Dermis microvascular lymphatic vessel endothelial cell (primary cell): ENCODE data around the gene GABRB2. TPM values are rescaled to one million over a fixed set of nuclear protein-coding genes. Genes with fewer than 3 reads are reported as not detected.

Experiments used
- DNase-seq, 2 donors: peaks; one replicate each; pipeline versions ENCODE4 v3.0.0 to v3.0.0-alpha.2; 2010; ENCODE audit warnings: low read depth in 2 of 2
- total RNA-seq: library from RNA; depleted of rRNA; stranded (reverse); fragments of >200 nt; gene quantifications from 2 replicates; pipeline ENCODE4 v1.2.1, GENCODE V29; 2014

Gene GABRB2
- total RNA-seq, 1 donor from 2014 or later, result not detected

DNA sequence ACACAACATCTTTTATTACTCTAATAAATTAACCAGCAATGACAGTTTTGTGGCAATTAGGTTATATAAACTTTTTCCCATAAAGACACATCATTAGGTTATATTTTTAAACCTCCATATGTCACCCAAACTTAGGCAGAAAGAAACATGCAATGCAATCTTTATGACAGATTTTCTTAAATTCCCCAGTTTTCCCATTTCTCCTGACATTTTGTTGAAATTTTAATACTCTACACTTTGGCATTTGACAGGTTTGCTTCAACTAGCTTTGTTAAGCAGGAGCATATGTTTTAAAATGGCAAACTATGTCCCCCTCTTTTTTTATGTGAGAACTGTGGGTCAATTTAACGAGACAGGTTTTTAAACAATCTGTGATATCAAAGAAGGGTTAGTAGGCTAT lies 155.5 kb downstream of the GABRB2 start:
- no peak for DNase-seq

GRCh38 chr5:161387121-161387520 lies 159.4 kb downstream of the GABRB2 start:
- DNase-seq, result no peak

DNA sequence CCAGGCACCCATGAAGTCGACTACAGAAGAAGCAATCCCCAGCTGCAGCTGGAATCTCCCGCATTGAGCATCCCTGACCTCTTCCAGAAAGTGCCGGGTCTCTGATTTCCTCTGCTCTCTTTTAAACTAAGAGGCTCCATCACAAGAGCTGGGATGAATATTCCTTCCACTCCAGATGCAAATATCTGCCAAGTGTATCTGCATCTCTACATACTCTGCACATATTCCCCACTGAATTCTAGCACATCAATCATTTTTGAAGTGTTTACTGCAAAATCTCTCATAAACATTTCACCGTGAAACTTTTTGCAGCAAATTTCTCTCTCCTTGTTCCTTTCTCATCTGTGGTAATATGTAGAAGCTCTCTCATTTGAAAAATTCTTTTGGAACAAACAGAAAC lies 161.5 kb downstream of the GABRB2 start:
- DNase-seq, result no peak

GRCh38 chr5:161382685-161383084 lies 163.8 kb downstream of the GABRB2 start:
- DNase-seq, result no peak

- DNase-seq, result no peak
Measured at GRCh38 chr5:161380486-161380885, 166.0 kb downstream of the GABRB2 start.

DNA sequence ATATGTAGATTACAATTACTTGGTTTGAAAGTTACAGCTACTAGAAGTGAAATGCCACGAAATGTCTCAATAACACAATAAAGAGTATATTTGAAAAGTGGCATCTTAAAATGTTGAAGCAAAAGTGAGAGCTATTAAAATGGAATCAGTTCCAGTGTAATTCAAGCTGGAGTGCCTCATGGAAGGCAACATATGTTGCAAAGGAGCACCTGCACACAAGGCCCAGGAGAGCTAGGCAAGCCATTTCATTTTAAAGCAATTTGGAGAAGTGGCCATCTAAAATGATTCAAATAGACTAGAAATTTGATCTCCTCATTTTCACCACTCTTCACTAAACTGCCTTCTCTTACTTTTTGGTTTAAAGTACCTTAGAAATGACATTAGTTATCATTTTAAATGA lies 167.8 kb downstream of the GABRB2 start:
- no peak for DNase-seq

GRCh38 chr5:161376034-161376433 lies 170.5 kb downstream of the GABRB2 start:
- DNase-seq, result no peak

GRCh38 chr5:161373345-161373707 lies 173.2 kb downstream of the GABRB2 start:
- no peak for DNase-seq

GRCh38 chr5:161372682-161373344 lies 173.7 kb downstream of the GABRB2 start:
- no peak for DNase-seq

- no peak for DNase-seq
Measured at GRCh38 chr5:161369022-161369421, 177.5 kb downstream of the GABRB2 start.

DNA sequence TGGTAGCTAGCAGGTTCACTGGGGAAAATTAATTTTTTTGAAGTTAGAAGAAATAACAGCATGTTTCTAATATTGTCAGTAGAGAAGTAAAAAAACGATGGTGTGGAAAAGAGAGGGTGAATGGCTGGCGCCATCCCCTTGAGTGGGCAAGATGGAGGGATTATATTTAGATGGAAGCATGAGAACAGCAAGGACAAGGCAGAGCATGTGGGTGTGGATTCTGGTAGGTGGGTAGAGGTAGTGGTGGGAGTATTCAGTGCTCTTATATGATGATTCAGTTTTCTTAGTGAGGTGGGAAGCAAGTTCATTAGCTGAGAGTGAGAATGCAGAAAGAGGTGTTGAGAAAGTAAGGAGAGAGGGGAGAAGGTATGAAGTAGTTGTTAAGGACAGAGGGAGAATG lies 188.1 kb downstream of the GABRB2 start:
- no peak for DNase-seq

GRCh38 chr5:161344234-161344633 lies 202.3 kb downstream of the GABRB2 start:
- no peak for DNase-seq

DNA sequence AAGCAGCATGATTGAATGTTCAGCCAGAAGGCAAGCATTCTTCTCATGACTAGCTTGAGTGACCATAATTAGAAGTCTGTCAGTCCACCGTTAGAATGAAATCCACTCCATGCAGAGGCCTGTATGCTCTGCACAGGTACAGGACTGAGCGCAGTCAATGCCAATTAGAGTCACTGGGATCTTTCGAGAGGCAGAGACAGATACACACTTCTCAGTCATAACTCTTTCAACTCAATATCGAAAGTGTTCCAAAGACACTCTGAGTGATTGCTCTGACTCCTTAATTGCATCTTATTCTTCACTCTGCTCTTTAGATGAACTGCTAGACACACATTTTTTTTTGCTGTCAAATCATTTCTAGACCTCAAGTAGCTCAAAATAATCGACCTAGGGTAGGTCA lies 203.6 kb downstream of the GABRB2 start:
- DNase-seq, result no peak

DNA sequence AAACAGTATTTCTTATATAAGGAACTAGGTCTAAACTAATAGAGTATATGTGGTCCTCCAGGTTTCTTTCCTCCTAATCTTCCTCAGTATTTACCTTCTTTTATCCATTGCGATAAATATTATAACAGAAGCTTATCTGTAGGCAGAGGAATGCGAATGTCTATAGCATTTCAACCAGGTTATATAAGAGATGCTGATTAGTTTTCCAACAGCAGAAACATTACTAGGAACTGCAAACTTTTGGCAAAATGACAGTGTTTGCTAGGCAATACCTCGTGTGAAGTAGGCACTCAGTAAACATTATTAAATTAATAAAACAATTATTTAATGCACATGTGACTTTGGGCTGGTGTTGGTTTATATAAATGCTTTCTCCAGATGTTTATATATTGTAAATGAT lies 206.5 kb downstream of the GABRB2 start:
- no peak for DNase-seq

DNA sequence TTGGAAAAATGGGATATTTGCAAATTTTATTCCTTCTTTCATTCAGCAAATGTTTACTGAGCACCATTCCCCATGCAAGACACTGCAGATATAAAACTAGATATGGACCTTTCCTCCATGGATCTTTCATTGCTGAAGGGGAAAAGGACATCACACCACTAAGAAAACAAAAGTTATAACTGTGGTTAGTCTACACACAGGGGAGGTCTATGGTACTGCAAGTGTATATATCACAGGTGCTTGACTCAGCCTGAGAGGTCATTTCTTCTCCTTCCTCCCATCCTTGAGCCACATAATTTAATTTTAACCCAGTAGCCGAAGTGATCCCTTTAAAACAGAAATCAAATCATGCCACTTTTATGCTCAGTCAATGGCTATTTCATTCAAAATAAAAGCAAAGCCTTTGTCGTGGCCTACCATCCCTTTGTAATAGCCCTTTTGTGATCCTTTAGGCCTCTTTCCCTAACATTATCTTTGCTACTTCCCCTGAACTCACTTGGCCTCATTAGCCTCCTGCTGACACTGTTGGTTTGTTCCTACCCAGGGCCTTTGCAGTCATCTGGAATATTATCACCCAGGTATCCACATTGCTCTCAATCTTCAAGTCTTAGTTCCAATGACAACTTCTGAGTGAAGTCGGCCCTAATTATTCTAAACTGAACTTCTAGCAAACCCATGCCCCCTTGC lies 213.2 kb downstream of the GABRB2 start:
- DNase-seq, result no peak

DNA sequence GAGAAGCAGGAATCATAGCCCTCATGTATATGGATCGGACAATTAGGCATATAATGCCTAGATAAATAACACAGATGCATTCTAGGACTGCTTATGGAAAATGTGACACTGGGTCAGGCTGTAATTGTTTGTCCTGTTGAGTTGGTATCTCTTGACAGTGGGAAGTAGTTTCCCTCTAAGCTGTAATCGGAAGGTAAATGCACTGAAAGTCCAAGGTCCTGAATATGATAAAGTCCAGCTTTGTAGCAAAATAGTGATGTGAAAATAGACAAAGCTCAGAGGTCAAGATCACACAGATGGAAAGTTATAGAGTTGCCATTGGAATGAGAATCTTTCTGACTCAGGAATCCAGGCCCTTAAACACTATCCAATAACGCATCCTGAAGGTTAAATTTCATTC lies 214.2 kb downstream of the GABRB2 start:
- DNase-seq, result no peak

- DNase-seq, result no peak
Measured at GRCh38 chr5:161314033-161314432, 232.5 kb downstream of the GABRB2 start.

- no peak for DNase-seq
Measured at GRCh38 chr5:161312882-161313281, 233.6 kb downstream of the GABRB2 start.

GRCh38 chr5:161311965-161312364 lies 234.6 kb downstream of the GABRB2 start:
- DNase-seq, result no peak

DNA sequence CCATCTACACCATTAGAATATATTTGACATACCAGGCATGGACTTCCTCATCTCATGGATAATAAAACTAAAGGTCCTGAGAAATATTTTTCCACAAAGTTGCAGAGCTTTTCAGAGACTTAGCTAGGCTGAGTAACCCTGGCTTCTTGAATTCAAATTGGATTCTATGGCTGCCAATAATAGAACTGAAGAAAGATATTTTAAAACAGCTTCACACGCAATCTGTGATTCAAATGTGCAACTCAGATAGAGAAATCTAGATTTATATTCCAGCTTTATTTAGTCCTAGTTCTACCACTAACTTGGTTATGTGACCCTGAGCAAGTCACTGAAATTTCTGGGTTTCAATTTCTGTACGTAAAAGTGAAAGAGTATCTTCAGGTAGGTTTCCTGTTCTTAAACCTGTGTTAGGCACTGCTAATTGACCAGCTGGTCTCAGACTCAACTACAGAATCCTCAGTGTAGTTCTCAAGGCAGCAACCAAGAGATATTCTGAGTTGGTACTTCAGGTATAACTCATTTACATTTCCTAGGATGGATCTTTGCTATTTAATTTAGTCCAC lies 235.3 kb downstream of the GABRB2 start:
- no peak for DNase-seq

- DNase-seq, result no peak
Measured at GRCh38 chr5:161306351-161306995, 240.1 kb downstream of the GABRB2 start.

DNA sequence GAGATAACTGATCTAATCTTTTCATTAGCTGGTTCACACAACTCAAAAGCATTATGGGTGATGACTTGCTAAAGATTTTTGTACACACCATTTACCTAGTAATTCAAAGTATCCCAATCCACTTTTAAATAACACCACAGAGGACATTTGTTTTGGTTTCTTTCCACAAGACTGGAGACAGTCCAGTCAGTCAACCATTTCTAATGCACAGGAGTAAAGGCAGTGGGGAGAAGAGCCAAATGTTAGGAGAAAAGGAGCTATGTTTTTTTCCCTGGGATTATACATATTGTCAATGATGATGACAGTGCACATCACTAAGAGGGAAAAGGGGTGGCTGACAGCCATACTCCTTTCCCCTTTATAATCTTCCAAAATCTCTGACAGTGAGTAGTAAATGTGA lies 240.9 kb downstream of the GABRB2 start:
- no peak for DNase-seq

DNA sequence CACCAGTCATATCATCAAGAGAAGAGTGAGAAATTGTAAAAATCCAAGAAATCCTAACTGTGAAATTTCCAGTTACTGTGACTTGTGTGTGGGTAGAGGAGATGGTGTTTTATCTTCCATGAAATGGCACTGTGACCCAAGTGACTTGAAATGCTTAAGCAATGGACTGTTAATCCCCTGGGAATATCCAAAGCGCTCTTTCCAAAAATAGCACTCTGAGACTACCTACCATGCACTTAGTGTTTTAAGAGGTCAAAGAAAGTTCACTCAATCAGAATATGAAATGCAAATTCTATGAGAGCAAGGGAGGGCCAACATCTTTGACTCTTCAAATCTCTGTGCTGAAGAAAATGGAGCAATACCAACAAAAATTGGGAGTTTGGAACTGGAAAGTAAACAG lies 244.0 kb downstream of the GABRB2 start:
- DNase-seq, result no peak
